GM23338 (cell line): ENCODE measurements around the gene POC1B. TPM values are rescaled to one million over a fixed set of nuclear protein-coding genes. Genes with fewer than 3 reads are reported as not detected.

Experiments
- ATAC-seq: fragments of 200-7000 bp; cut with Tn5 transposase; 3 replicates; pipeline ENCODE4 v1.9.1; 2020
- DNase-seq: peaks from one replicate; pipeline ENCODE4 v3.0.0-alpha.2; 2015; ENCODE audit warnings: low spot score
- H2AFZ ChIP-seq: fragments of 200-600 bp; sonication (generic); 2 replicates; pipeline ENCODE4 v1.8.0; 2016; ENCODE audit warnings: antibody characterized with exemption, mild to moderate bottlenecking, moderate library complexity
- H3F3A ChIP-seq: fragments of 200-600 bp; sonication (generic); replicated peaks from 2 replicates; pipeline ENCODE4 v1.8.0; 2017; ENCODE audit warnings: antibody characterized with exemption, mixed run types, low read depth
- H3K27ac ChIP-seq: fragments of 200-600 bp; sonication (generic); 2 replicates; pipeline ENCODE4 v1.6.1; 2016; ENCODE audit warnings: low read depth
- H3K27me3 ChIP-seq: fragments of 200-600 bp; sonication (generic); 2 replicates; pipeline ENCODE4 v1.8.0; 2016; ENCODE audit warnings: mild to moderate bottlenecking, mixed run types, moderate library complexity; ENCODE audit not compliant: insufficient read depth
- H3K36me3 ChIP-seq: fragments of 200-600 bp; sonication (generic); 2 replicates; pipeline ENCODE4 v1.8.0; 2016; ENCODE audit warnings: mild to moderate bottlenecking; ENCODE audit not compliant: insufficient read depth
- H3K4me1 ChIP-seq: fragments of 200-600 bp; sonication (generic); 2 replicates; pipeline ENCODE4 v1.8.0; 2016; ENCODE audit warnings: mild to moderate bottlenecking, moderate library complexity; ENCODE audit not compliant: insufficient read depth
- H3K4me2 ChIP-seq: fragments of 200-600 bp; sonication (generic); 2 replicates; pipeline ENCODE4 v1.7.1; 2017; ENCODE audit warnings: mixed run types
- H3K4me3 ChIP-seq: fragments of 200-600 bp; sonication (generic); 2 replicates; pipeline ENCODE4 v1.6.1; 2016; ENCODE audit warnings: mixed run types
- H3K79me2 ChIP-seq: fragments of 200-600 bp; sonication (generic); replicated peaks from 2 replicates; pipeline ENCODE4 v1.8.0; 2017; ENCODE audit warnings: mild to moderate bottlenecking; ENCODE audit not compliant: insufficient read depth
- H3K9me2 ChIP-seq: fragments of 200-600 bp; sonication (generic); 2 replicates; pipeline ENCODE4 v1.8.0; 2017; ENCODE audit not compliant: insufficient read depth
- H4K20me1 ChIP-seq: fragments of 200-600 bp; sonication (generic); replicated peaks from 2 replicates; pipeline ENCODE4 v1.8.0; 2017; ENCODE audit warnings: mild to moderate bottlenecking; ENCODE audit not compliant: insufficient read depth
- H3K27ac Mint-ChIP-seq: 2 replicates; pipeline ENCODE4 v1.8.0; 2020; ENCODE audit warnings: inconsistent platforms, mild to moderate bottlenecking, moderate library complexity, mixed read lengths
- H3K27me3 Mint-ChIP-seq: 3 replicates; pipeline ENCODE4 v1.8.0; 2022; ENCODE audit warnings: low read depth, mild to moderate bottlenecking, moderate library complexity, mixed read lengths, inconsistent platforms; ENCODE audit not compliant: insufficient read depth, poor library complexity
- H3K36me3 Mint-ChIP-seq: 3 replicates; pipeline ENCODE4 v1.8.0; 2021; ENCODE audit warnings: low read depth, mild to moderate bottlenecking, inconsistent platforms, moderate library complexity, mixed read lengths
- H3K4me1 Mint-ChIP-seq: 3 replicates; pipeline ENCODE4 v1.8.0; 2020; ENCODE audit warnings: mild to moderate bottlenecking, inconsistent platforms, mixed read lengths
- H3K4me3 Mint-ChIP-seq: 3 replicates; pipeline ENCODE4 v1.8.0; 2021; ENCODE audit warnings: moderate library complexity, mild to moderate bottlenecking, inconsistent platforms, mixed read lengths
- H3K9me3 Mint-ChIP-seq: 3 replicates; pipeline ENCODE4 v1.8.0; 2020; ENCODE audit warnings: moderate library complexity, mild to moderate bottlenecking, inconsistent platforms, mixed read lengths
- CREB1 ChIP-seq: fragments of 250-450 bp; sonication (Bioruptor Pico); IDR thresholded peaks from 2 replicates; pipeline ENCODE4 v1.5.0; 2020; ENCODE audit warnings: low read depth, mild to moderate bottlenecking, moderate library complexity
- JUNB ChIP-seq: IDR thresholded peaks from one replicate; pipeline ENCODE4 v1.6.1; 2016; ENCODE audit warnings: antibody characterized with exemption; ENCODE audit not compliant: unreplicated experiment
- POLR2AphosphoS5 ChIP-seq: IDR thresholded peaks from 2 replicates; pipeline ENCODE4 v1.6.1; 2016; ENCODE audit warnings: antibody characterized with exemption, low read depth
- STAT1 ChIP-seq: IDR thresholded peaks from one replicate; pipeline ENCODE4 v1.6.1; 2016; ENCODE audit warnings: antibody characterized with exemption; ENCODE audit not compliant: unreplicated experiment
- ZNF114 ChIP-seq: fragments of 250-450 bp; sonication (Bioruptor Pico); IDR thresholded peaks from 2 replicates; pipeline ENCODE4 v1.5.0; 2020; ENCODE audit warnings: mild to moderate bottlenecking, moderate library complexity
- ZNF331 ChIP-seq: fragments of 250-450 bp; sonication (Bioruptor Pico); IDR thresholded peaks from 2 replicates; pipeline ENCODE4 v1.5.0; 2020; ENCODE audit warnings: low read depth, mild to moderate bottlenecking, moderate library complexity
- ZNF462 ChIP-seq: fragments of 250-450 bp; sonication (Bioruptor Pico); IDR thresholded peaks from 2 replicates; pipeline ENCODE4 v1.5.0; 2020; ENCODE audit warnings: mild to moderate bottlenecking, moderate library complexity
- polyA plus RNA-seq: library from polyadenylated mRNA; unstranded; fragments of >200 nt; fragmentation: Nextera tagmentation; extraction: Ambion mirVana; gene quantifications from 2 replicates; pipeline ENCODE4 v1.2.1, GENCODE V29; 2016
- total RNA-seq: library from RNA; depleted of rRNA; stranded (reverse); fragments of >200 nt; shearing (Covaris generic); gene quantifications from 2 replicates; pipeline ENCODE4 v1.2.3, GENCODE V29; 2014

Gene POC1B
- total and polyA plus RNA-seq, 2 experiments from 2014 or later, result 11.8 to 17.5 TPM

GRCh38 chr12:89493670-89494302, 32.1 kb downstream of the POC1B start (continued):
- TF ChIP-seq ZNF462 (CRISPR knock-in tag), result no peak
- TF ChIP-seq ZNF114 (CRISPR knock-in tag), result no peak
- TF ChIP-seq JUNB, result no peak
- TF ChIP-seq CREB1 (CRISPR knock-in tag), result no peak
- TF ChIP-seq ZNF331, result no peak
- no peak for TF ChIP-seq STAT1
- no peak for TF ChIP-seq POLR2AphosphoS5

GRCh38 chr12:89492883-89493282, 33.0 kb downstream of the POC1B start:
- H3K4me1 Mint-ChIP-seq, result peaks cover 9% of the 10 kb centered on the region
- no peaks in the 10 kb centered on the region for H3K9me2 ChIP-seq

More at GRCh38 chr12:89492883-89493282, 33.0 kb downstream of the POC1B start:
- DNase-seq (no peak), ATAC-seq (no peak)
- TF ChIP-seq ZNF331 (no peak), ZNF462 (CRISPR knock-in tag) (no peak)
- Histone ChIP-seq H3K27ac (no peak overlapping the region), H4K20me1 (no peaks in the 10 kb centered on the region), H3K4me3 (no peak overlapping the region), H3K4me1 (peaks cover 4% of the 10 kb centered on the region; the same call in 1 of the 2 replicates), H3K27me3 (no peaks in the 10 kb centered on the region), H3K36me3 (no peaks in the 10 kb centered on the region), H3F3A (no peaks in the 10 kb centered on the region), H3K79me2 (no peaks in the 10 kb centered on the region), H3K4me2 (no peak overlapping the region), H2AFZ (no peak overlapping the region)
- H3K4me3 Mint-ChIP-seq, result no peak overlapping the region
- H3K36me3 Mint-ChIP-seq, result peaks cover 4% of the 10 kb centered on the region; the same call in 2 of the 3 replicates
- no peak overlapping the region for H3K27ac Mint-ChIP-seq
- no peaks in the 10 kb centered on the region; the same call in 2 of the 3 replicates for H3K9me3 Mint-ChIP-seq
- H3K27me3 Mint-ChIP-seq, result no peaks in the 10 kb centered on the region
